Upper lobe of left lung (tissue), 4 donors: Measurements from ENCODE around the gene HHAT.

Experiments used
- POLR2AphosphoS5 ChIP-seq, 2 donors: sonication (generic); formaldehyde crosslinking; IDR thresholded peaks; one replicate each; pipeline ENCODE4 v1.5.1; 2017; ENCODE audit warnings: antibody characterized with exemption in 2 of 2
- TF ChIP-seq, protein P1 (sequence below), 6 experiments: fragments of 450-650 bp in 4 of 6; fragments of 200-600 bp in 2 of 6; sonication (generic) in 2 of 6; IDR thresholded peaks; one replicate each; pipeline ENCODE4 v1.5.1; 2016 to 2019; ENCODE audit warnings: antibody characterized with exemption in 6 of 6

- TF ChIP-seq POLR2AphosphoS5 (IDR thresholded peaks at IDR 0.05) = no peak
- TF ChIP-seq, protein P1, sequence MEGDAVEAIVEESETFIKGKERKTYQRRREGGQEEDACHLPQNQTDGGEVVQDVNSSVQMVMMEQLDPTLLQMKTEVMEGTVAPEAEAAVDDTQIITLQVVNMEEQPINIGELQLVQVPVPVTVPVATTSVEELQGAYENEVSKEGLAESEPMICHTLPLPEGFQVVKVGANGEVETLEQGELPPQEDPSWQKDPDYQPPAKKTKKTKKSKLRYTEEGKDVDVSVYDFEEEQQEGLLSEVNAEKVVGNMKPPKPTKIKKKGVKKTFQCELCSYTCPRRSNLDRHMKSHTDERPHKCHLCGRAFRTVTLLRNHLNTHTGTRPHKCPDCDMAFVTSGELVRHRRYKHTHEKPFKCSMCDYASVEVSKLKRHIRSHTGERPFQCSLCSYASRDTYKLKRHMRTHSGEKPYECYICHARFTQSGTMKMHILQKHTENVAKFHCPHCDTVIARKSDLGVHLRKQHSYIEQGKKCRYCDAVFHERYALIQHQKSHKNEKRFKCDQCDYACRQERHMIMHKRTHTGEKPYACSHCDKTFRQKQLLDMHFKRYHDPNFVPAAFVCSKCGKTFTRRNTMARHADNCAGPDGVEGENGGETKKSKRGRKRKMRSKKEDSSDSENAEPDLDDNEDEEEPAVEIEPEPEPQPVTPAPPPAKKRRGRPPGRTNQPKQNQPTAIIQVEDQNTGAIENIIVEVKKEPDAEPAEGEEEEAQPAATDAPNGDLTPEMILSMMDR (IDR thresholded peaks at IDR 0.05) = no peak
Observed at GRCh38 chr1:210296682-210297081, 32.0 kb upstream of the HHAT start.
